Measurements from ENCODE around the gene YOD1.

The YOD1 gene

DNA sequence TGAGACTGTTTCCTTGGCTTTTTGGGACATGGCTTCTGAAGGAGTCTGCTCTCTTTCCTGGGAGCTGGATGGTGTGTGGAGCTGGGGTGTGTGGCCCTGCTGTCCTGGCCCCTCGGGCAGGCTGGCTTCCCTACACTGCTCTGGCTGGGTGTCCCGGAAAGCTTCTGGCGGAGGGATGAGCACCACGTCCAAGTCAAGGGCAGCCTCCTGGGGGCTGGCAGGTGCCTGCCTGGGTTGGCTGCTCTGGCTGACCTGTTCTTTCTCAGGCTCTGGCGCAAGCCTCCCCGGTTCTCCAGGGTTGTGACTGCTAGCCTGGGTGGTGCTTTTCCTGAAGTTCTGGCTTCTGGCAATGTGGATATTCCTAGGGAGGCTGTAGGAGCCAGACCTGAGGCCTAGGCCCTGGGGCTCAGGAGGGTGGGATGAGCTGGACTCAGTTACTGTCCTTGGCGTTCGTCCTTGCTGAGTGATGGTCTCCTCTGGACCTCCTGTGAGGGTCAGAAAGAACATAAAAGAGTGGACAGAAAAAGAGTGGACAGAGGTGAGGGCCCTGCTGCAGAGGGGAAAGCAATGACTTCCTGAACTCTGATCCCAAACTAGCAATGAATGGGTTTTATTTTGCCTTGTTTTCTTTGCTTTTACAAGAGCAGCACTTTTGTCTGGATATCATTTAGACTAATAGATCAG is 27.9 kb downstream of the YOD1 start:
- no peak overlapping the region for H3K4me3 ChIP-seq (replicated peaks in 1 of 2; ENCODE audit: low read depth in 2 of 2, low read length in 2 of 2)
- TF ChIP-seq, protein P1, sequence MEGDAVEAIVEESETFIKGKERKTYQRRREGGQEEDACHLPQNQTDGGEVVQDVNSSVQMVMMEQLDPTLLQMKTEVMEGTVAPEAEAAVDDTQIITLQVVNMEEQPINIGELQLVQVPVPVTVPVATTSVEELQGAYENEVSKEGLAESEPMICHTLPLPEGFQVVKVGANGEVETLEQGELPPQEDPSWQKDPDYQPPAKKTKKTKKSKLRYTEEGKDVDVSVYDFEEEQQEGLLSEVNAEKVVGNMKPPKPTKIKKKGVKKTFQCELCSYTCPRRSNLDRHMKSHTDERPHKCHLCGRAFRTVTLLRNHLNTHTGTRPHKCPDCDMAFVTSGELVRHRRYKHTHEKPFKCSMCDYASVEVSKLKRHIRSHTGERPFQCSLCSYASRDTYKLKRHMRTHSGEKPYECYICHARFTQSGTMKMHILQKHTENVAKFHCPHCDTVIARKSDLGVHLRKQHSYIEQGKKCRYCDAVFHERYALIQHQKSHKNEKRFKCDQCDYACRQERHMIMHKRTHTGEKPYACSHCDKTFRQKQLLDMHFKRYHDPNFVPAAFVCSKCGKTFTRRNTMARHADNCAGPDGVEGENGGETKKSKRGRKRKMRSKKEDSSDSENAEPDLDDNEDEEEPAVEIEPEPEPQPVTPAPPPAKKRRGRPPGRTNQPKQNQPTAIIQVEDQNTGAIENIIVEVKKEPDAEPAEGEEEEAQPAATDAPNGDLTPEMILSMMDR (IDR thresholded peaks at IDR 0.05; ENCODE audit: low read depth, low read length): no peak
- DNase-seq (ENCODE audit: low read depth in 2 of 2): no peak

DNA sequence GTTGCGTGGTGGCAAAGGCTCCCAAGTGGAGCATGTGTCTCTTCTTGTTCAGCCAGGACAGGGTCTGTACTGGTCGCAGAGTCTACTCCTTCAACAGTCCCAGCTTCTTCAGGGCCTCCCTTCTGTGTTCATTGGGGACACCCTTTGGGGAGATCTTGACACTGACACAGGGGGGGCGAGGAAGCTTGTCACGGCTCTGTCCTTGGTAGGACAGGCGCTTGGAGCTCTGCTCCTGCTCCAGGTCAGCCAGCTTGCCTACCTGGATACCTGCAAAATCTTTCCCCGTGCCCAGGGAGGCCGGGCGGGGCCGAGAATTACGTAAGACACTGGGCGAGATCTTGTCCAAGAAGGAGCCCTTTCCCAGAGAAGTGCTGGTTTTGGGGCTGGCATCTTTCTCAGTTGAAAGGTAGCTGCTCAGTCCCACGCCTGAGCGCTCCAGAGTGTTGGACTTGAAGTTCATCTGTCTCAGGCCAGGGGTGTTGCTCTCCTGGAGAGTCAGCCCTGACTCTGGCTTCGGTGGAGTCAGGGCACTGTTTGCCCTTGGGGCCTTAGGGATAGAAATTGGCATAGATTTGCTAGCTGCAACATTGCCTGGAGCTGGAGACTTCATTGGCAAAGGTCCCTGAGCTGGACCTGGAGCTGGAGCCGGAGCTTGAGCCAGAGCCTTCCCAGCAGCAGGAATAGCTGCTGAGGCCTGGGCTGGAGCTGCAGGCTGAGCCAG is 29.0 kb downstream of the YOD1 start:
- no peak for DNase-seq (ENCODE audit: low read depth in 2 of 2)
- TF ChIP-seq, protein P1 (IDR thresholded peaks at IDR 0.05; ENCODE audit: low read depth, low read length): no peak
- no peak overlapping the region for H3K4me3 ChIP-seq (replicated peaks in 1 of 2; ENCODE audit: low read depth in 2 of 2, low read length in 2 of 2)

DNA sequence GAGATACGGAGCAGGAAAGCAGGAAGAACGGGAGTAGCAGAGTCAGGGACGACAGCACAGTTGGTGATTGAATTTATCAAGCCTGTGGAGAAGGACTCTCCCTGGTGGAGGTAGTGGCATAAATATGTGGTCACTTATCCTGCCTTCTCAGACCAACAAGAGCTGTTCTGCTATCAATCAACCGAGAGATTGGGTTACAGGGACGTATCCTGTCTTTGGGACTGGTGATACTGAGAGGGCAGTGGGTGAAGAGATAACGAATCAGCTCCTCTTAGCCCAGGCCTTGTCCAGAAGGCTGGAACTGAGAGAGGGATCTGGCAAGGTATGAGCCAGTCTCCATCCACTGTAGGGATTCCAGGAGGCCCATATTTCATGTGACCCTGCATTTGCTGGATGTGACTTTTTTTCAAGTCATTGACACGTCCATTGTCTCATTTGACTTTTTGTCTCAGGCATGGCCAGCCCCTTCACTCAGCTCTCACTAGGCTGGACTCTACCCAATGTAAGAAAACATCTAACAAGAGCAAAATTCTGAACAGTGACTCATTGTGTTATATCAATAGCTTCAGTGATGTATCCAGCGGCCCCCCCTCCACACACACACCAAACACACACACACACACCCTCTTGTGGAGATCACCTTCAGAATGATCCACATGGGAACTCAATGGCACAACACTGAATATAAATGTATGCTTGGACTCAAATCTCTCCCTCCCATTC is 29.7 kb downstream of the YOD1 start:
- peak; percentile 58 to 65 for DNase-seq (ENCODE audit: low read depth in 2 of 2)
- TF ChIP-seq, protein P1 (IDR thresholded peaks at IDR 0.05; ENCODE audit: low read depth, low read length): no peak
- H3K4me3 ChIP-seq (replicated peaks in 1 of 2; ENCODE audit: low read depth in 2 of 2, low read length in 2 of 2): no peak overlapping the region

DNA sequence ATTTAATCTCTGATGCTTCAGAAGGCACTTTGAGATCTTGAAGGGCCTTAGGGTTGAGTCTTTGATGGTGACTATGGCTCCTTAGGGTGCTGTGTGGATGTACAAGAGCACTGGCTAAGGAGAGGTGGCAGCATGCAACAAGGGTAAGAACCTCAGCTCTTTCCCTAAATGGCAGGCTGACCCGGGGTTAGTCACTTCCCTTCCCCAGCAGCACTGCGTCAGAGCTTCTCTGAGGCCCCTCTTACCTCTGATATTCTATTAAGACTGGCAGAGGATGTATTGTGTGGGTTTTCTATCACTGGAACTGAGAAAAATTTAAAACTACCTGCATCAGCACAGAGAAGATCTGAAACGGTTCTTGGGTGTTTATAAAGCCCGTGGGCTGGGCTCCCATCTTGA is 30.3 kb downstream of the YOD1 start:
- DNase-seq (ENCODE audit: low read depth in 2 of 2): peak; percentile 39 to 59
- no peak overlapping the region for H3K4me3 ChIP-seq (replicated peaks in 1 of 2; ENCODE audit: low read depth in 2 of 2, low read length in 2 of 2)
- TF ChIP-seq, protein P1 (IDR thresholded peaks at IDR 0.05; ENCODE audit: low read depth, low read length): no peak

DNA sequence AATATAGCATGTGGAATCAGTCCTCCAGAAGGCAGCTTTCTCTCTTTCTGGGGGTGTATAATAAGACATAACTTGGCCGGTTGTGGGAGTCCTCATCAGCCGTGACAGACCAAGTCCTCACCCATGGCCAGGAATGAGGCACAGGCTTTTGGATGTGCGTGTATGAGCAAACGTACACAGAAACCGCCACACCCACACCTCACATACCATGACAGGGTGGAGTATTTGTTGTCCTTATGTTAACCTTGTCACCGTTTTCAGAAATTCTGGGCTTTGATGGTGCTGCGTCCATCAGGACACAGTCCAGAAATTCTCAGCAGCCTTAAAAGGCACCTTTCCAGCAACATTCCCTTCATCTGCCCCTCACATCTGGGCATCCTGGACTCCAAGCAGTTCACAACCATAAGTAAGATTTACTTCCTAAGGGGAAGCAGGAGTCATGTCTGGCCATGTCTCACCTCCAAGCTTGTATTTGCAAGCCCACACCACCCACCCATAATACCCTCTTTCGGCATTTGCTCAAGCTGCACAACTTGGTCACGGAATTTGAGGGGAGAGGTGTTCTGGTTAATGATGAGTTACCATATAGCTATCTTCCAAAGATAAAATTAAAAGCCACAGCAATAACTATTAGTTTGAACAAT is 30.8 kb downstream of the YOD1 start:
- TF ChIP-seq, protein P1 (IDR thresholded peaks at IDR 0.05; ENCODE audit: low read depth, low read length): no peak
- H3K4me3 ChIP-seq (replicated peaks in 1 of 2; ENCODE audit: low read depth in 2 of 2, low read length in 2 of 2): no peak overlapping the region
- no peak for DNase-seq (ENCODE audit: low read depth in 2 of 2)

DNA sequence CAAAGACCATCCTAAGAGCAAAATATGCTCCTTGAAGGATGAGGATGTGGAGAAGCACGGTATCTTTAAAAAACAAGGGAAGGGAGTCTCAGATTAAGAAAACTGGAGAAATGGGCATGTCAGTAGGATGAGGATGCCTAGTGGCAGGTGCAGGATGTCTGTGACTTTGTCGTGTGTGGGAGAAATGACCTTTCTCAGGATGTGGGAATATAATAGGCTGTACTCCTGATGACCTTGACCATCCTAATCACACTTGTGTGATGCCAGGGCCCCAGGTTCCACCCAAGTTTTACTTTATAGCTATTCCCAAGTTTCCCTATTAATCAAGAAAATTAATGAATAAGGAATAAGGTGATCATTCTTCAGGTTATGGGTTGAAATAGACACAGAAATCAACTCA is 31.3 kb downstream of the YOD1 start:
- H3K4me3 ChIP-seq (replicated peaks in 1 of 2; ENCODE audit: low read depth in 2 of 2, low read length in 2 of 2): no peak overlapping the region
- TF ChIP-seq, protein P1 (IDR thresholded peaks at IDR 0.05; ENCODE audit: low read depth, low read length): no peak
- no peak for DNase-seq (ENCODE audit: low read depth in 2 of 2)
